Bronchial epithelial cell (primary cell): ENCODE results near the gene TMEM147. TPM values are rescaled to one million over a fixed set of nuclear protein-coding genes. Genes with fewer than 3 reads are reported as not detected.

Source experiments
- DNase-seq: peaks from one replicate; pipeline ENCODE4 v3.0.0-alpha.2; 2010; ENCODE audit warnings: low read depth
- FAIRE-seq: peaks from 2 replicates; lab custom pipeline; 2011; peaks lifted over from hg19 to GRCh38; lab: Jason Lieb, UNC
- H3K27me3 ChIP-seq: 2 replicates; pipeline ENCODE4 v1.5.1; 2011; ENCODE audit warnings: low read length; ENCODE audit not compliant: control insufficient read depth, insufficient read depth
- H3K36me3 ChIP-seq: 2 replicates; pipeline ENCODE4 v1.5.1; 2011; ENCODE audit warnings: low read length; ENCODE audit not compliant: control insufficient read depth, insufficient read depth
- H3K4me3 ChIP-seq: 2 replicates; pipeline ENCODE4 v1.5.1; 2011; ENCODE audit warnings: mild to moderate bottlenecking, low read depth, low read length, control low read depth
- CTCF ChIP-seq: IDR thresholded peaks from 2 replicates; pipeline ENCODE4 v1.5.1; 2011; ENCODE audit warnings: mild to moderate bottlenecking, moderate library complexity, low read length, control low read depth, inconsistent platforms; ENCODE audit not compliant: insufficient read depth, severe bottlenecking
- total RNA-seq: library from RNA; depleted of rRNA; stranded (reverse); fragments of >200 nt; gene quantifications from 2 replicates; pipeline ENCODE4 v1.2.1, GENCODE V29; 2014

Gene TMEM147
- total RNA-seq, 1 donor from 2014 or later = 136 TPM

- FAIRE-seq = no peak
- TF ChIP-seq CTCF = no peak
Measured at GRCh38 chr19:35595928-35596327, 50.5 kb downstream of the TMEM147 start.

GRCh38 chr19:35596366-35596999, 51.1 kb downstream of the TMEM147 start:
- no peak for TF ChIP-seq CTCF
- no peak for DNase-seq
- Histone ChIP-seq H3K4me3 (no peak overlapping the region), H3K27me3 (no peaks in the 10 kb centered on the region), H3K36me3 (no peaks in the 10 kb centered on the region)
- no peak for FAIRE-seq

More at GRCh38 chr19:35595928-35596327, 50.5 kb downstream of the TMEM147 start:
- no peaks in the 10 kb centered on the region for H3K27me3 ChIP-seq
- DNase-seq = no peak
- no peak overlapping the region for H3K4me3 ChIP-seq
- no peaks in the 10 kb centered on the region for H3K36me3 ChIP-seq

Other genes with a start within 250 kb of the TMEM147 start
- gene CD22, start 216.4 kb upstream of the TMEM147 start, total RNA-seq = 0.53 TPM in 1 of 2 replicates, not detected in the other
- gene FFAR1, start 197.7 kb upstream of the TMEM147 start, total RNA-seq = not detected in 2 replicates
- not detected in 2 replicates for gene FFAR3, start 187.2 kb upstream of the TMEM147 start, total RNA-seq
- gene GPR42, start 174.6 kb upstream of the TMEM147 start, total RNA-seq = not detected in 2 replicates
- gene FFAR2, start 97.4 kb upstream of the TMEM147 start, total RNA-seq = not detected in 2 replicates
- gene KRTDAP, start 55.2 kb upstream of the TMEM147 start, total RNA-seq = 1.4 TPM in 1 of 2 replicates, not detected in the other
- gene DMKN, start 32.0 kb upstream of the TMEM147 start, total RNA-seq = 97.4 and 269 TPM in 2 replicates
- gene SBSN, start 17.3 kb upstream of the TMEM147 start, total RNA-seq = 9.5 and 107 TPM in 2 replicates
- not detected in 2 replicates for gene GAPDHS, start 12.2 kb upstream of the TMEM147 start, total RNA-seq
- gene ATP4A, start 18.0 kb downstream of the TMEM147 start, total RNA-seq = not detected in 2 replicates
- gene PMIS2, start 40.5 kb downstream of the TMEM147 start, total RNA-seq = not detected in 2 replicates
- 3.9 and 4.2 TPM in 2 replicates for gene HAUS5, start 67.1 kb downstream of the TMEM147 start, total RNA-seq
- 33.4 and 37.8 TPM in 2 replicates for gene RBM42, start 83.4 kb downstream of the TMEM147 start, total RNA-seq
- gene ETV2, start 96.1 kb downstream of the TMEM147 start, total RNA-seq = under 0.01 and 0.38 TPM in 2 replicates
- 217 and 224 TPM in 2 replicates for gene COX6B1, start 102.7 kb downstream of the TMEM147 start, total RNA-seq
- 0.38 TPM in 1 of 2 replicates, not detected in the other for gene UPK1A, start 120.9 kb downstream of the TMEM147 start, total RNA-seq
- gene ZBTB32, start 158.9 kb downstream of the TMEM147 start, total RNA-seq = not detected in 2 replicates
- gene KMT2B, start 172.4 kb downstream of the TMEM147 start, total RNA-seq = 3.4 and 7.0 TPM in 2 replicates
- gene IGFLR1, start 196.8 kb downstream of the TMEM147 start, total RNA-seq = 0.13 and 0.26 TPM in 2 replicates
- gene U2AF1L4, start 199.8 kb downstream of the TMEM147 start, total RNA-seq = 14.7 and 17.5 TPM in 2 replicates
- gene PSENEN, start 200.0 kb downstream of the TMEM147 start, total RNA-seq = 7.9 and 21.5 TPM in 2 replicates
- 5.3 and 7.0 TPM in 2 replicates for gene LIN37, start 202.9 kb downstream of the TMEM147 start, total RNA-seq
- gene HSPB6, start 211.4 kb downstream of the TMEM147 start, total RNA-seq = 0.13 and 1.3 TPM in 2 replicates
- gene PROSER3, start 212.6 kb downstream of the TMEM147 start, total RNA-seq = 1.3 and 2.6 TPM in 2 replicates
- under 0.01 TPM in 1 of 2 replicates, not detected in the other for gene ARHGAP33, start 229.9 kb downstream of the TMEM147 start, total RNA-seq